Right lobe of liver (tissue), 6 donors: Measurements from ENCODE around the gene DCBLD2. TPM values are rescaled to one million over a fixed set of nuclear protein-coding genes. Genes with fewer than 3 reads are reported as not detected.
A peak's percentile ranks its signal among the peaks of the same experiment; 100 is the strongest.

Experiments
- ATAC-seq, 4 donors: fragments of 200-7000 bp; cut with Tn5 transposase; one replicate each; pipeline ENCODE4 v1.9.1; 2020; ENCODE audit warnings: mild to moderate bottlenecking in 4 of 4, moderate library complexity in 4 of 4
- DNase-seq, 3 donors: peaks; one replicate each; pipeline ENCODE4 v3.0.0-alpha.2; 2020
- H3K27ac ChIP-seq, 3 donors: fragments of 200-600 bp; one replicate each; pipeline ENCODE4 v1.8.0; 2022
- H3K27me3 ChIP-seq, 2 donors: fragments of 200-600 bp; one replicate each; pipeline ENCODE4 v1.8.0; 2022
- H3K36me3 ChIP-seq, 4 donors: fragments of 200-600 bp; sonication (generic) in 1 of 4; one replicate each; pipeline versions ENCODE4 v1.5.1 to v1.8.0; 2017 to 2022; ENCODE audit warnings: control low read depth in 1 of 4
- H3K4me1 ChIP-seq, 4 donors: fragments of 200-600 bp; sonication (generic) in 1 of 4; one replicate each; pipeline versions ENCODE4 v1.5.1 to v1.8.0; 2017 to 2022; ENCODE audit warnings: control low read depth in 1 of 4
- H3K4me3 ChIP-seq, 3 donors: fragments of 200-600 bp; one replicate each; pipeline ENCODE4 v1.8.0; 2022
- H3K9me3 ChIP-seq, 4 donors: fragments of 200-600 bp; sonication (generic) in 1 of 4; one replicate each; pipeline versions ENCODE4 v1.5.1 to v1.8.0; 2017 to 2022; ENCODE audit warnings: control low read depth in 1 of 4
- POLR2A ChIP-seq: fragments of 450-650 bp; IDR thresholded peaks from one replicate; pipeline ENCODE4 v1.6.1; 2017; ENCODE audit warnings: antibody characterized with exemption, mild to moderate bottlenecking
- WGBS: methylation state at CpG from one replicate; pipeline ENCODE4 v1.1.6; 2018; ENCODE audit warnings: low coverage, low lambda C conversion rate; ENCODE audit not compliant: insufficient coverage; ENCODE audit errors: missing lambda C conversion rate; 5-methylcytosine and 5-hydroxymethylcytosine counted together
- intact Hi-C, 2 donors: fragments of 100-400 bp; cut with DNase I; formaldehyde crosslinking; loops; one replicate each; pipeline versions ENCODE4 v1.11.2 to v1.14.1; 2022
- total RNA-seq, 6 experiments: library from RNA; depleted of rRNA in 2 of 6; stranded (reverse); fragments of >200 nt in 2 of 6; fragmentation: NEBNext Ultra II Directional in 3 of 6; extraction: Animal tissue kit (Norgen Biotek cat#: 25700) in 3 of 6; gene quantifications; one replicate each; pipeline versions ENCODE4 v1.1.0 to v1.2.4, GENCODE V29; 2016 to 2023
- TF ChIP-seq, protein P1 (sequence below), 4 donors: fragments of 200-600 bp in 3 of 4; fragments of 450-650 bp in 1 of 4; IDR thresholded peaks; one replicate each; pipeline versions ENCODE4 v1.5.1 to v1.8.0; 2016 to 2022; ENCODE audit warnings: antibody characterized with exemption in 4 of 4, mild to moderate bottlenecking in 2 of 4
- donor health status: DM: no; HTN: yes; CAD: no.
- donor health status: DM: no; HTN: no; CAD: no.
- donor health status: DM: no; HTN: no; CAD: no.
- donor health status: DM: no; HTN: yes; CAD: no.
- donor health status: DM: no; HTN: yes; CAD: no.

The DCBLD2 gene
- total RNA-seq, 6 experiments from 2014 or later = 8.1 to 11.3 (median 10.6) TPM

DNA sequence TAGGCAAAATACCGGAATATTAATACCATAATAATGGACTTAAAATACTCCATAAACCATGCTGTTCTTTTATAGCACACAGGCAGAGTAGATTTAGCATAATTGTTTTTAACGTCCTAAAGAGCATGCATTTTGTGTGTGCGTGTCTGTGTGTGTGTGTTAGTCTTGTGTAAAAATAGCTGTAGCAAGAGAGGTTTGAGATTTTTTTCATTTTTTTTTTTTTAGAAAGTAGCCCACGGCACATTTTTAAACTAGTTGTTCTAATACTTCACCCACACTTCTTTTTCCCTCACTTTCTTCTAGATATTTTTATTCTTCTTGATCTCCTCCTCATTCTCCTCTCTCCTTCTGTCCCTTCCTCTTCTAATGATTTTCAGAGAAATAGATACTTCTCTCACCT, 145.9 kb downstream of the DCBLD2 start:
- peaks cover 0 to 30% (median 11%) of the 10 kb centered on the region in 4 donors for H3K4me1 ChIP-seq
- H3K9me3 ChIP-seq = no peaks in the 10 kb centered on the region
- TF ChIP-seq POLR2A = no peak
- TF ChIP-seq, protein P1, sequence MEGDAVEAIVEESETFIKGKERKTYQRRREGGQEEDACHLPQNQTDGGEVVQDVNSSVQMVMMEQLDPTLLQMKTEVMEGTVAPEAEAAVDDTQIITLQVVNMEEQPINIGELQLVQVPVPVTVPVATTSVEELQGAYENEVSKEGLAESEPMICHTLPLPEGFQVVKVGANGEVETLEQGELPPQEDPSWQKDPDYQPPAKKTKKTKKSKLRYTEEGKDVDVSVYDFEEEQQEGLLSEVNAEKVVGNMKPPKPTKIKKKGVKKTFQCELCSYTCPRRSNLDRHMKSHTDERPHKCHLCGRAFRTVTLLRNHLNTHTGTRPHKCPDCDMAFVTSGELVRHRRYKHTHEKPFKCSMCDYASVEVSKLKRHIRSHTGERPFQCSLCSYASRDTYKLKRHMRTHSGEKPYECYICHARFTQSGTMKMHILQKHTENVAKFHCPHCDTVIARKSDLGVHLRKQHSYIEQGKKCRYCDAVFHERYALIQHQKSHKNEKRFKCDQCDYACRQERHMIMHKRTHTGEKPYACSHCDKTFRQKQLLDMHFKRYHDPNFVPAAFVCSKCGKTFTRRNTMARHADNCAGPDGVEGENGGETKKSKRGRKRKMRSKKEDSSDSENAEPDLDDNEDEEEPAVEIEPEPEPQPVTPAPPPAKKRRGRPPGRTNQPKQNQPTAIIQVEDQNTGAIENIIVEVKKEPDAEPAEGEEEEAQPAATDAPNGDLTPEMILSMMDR (IDR thresholded peaks at IDR 0.05) = no peak
- no peaks in the 10 kb centered on the region for H3K36me3 ChIP-seq
- ATAC-seq = no peak
- 73% methylated on average over 4 of the region's 4 CpGs for WGBS
- H3K27ac ChIP-seq = no peak overlapping the region
- no peak for DNase-seq
- intact Hi-C loops = no loop called here
- no peaks in the 10 kb centered on the region for H3K27me3 ChIP-seq
- no peak overlapping the region for H3K4me3 ChIP-seq

DNA sequence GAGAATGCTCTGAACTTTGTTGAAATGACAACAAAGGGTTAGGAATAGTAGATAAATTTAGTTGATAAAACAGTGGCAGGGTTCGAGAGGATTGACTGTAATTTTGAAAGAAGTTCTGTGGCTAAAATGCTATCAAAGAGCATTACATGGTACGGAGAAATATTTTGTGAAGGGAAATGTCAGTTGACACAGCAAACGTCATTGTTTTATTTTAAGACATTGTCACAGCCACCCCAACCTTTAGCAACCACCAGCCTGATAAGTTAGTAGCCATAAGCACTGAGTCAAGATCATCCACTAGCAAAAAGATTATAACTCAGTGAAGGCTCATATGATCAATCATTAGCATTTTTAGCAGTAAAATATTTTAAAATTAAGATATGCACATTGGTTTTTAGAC, 147.0 kb downstream of the DCBLD2 start:
- no peak for DNase-seq
- intact Hi-C loops = no loop called here
- no peak overlapping the region for H3K27ac ChIP-seq
- H3K9me3 ChIP-seq = no peaks in the 10 kb centered on the region
- peaks cover 0 to 27% (median 11%) of the 10 kb centered on the region in 4 donors for H3K4me1 ChIP-seq
- no peak overlapping the region for H3K4me3 ChIP-seq
- 46% methylated on average over 3 of the region's 3 CpGs for WGBS
- no peaks in the 10 kb centered on the region for H3K27me3 ChIP-seq
- TF ChIP-seq, protein P1 (IDR thresholded peaks at IDR 0.05) = no peak
- no peak for TF ChIP-seq POLR2A
- no peaks in the 10 kb centered on the region for H3K36me3 ChIP-seq
- no peak for ATAC-seq

DNA sequence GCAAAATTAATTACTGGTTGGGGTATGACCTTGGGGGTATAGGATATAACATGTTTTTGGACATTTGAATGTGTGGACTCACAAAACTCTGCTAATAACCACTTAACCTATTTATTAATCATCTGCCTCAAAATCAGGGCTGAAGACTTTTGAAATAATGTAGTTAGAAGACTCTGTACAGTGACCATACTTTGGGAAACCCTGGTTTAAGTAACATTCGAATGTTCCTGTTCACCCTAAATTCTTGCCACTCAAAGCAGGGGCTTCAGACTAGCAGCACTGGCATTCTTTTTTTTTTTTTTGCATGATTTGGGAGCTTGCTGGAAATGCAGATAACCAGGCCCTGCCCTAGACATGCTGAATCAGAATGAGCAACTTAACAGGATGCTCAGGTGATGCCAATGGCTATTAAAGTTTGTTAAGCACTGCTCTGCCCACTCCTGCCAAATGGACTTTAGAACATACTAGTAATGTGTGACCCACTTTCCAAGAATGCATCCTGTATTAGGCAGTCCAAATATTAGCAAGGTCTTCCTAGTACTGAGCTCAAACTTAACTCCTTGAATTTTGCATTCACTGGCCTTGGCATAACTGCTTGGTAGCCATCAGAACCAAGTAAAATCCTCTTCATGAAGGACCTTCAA, 151.1 kb downstream of the DCBLD2 start:
- H3K4me3 ChIP-seq = no peak overlapping the region
- ATAC-seq = peak; percentile 98 to 99 (median 98)
- peak overlapping the region in 2 of 3 donors; percentile 7 to 60 for H3K27ac ChIP-seq
- peaks cover 0 to 15% (median 7%) of the 10 kb centered on the region in 4 donors for H3K4me1 ChIP-seq
- WGBS = 60% methylated on average over 1 of the region's 1 CpG
- no peaks in the 10 kb centered on the region for H3K9me3 ChIP-seq
- H3K36me3 ChIP-seq = no peaks in the 10 kb centered on the region
- TF ChIP-seq POLR2A = peak; percentile 9
- TF ChIP-seq, protein P1 (IDR thresholded peaks at IDR 0.05) = no peak
- intact Hi-C loops = no loop called here
- no peak for DNase-seq
- H3K27me3 ChIP-seq = no peaks in the 10 kb centered on the region

DNA sequence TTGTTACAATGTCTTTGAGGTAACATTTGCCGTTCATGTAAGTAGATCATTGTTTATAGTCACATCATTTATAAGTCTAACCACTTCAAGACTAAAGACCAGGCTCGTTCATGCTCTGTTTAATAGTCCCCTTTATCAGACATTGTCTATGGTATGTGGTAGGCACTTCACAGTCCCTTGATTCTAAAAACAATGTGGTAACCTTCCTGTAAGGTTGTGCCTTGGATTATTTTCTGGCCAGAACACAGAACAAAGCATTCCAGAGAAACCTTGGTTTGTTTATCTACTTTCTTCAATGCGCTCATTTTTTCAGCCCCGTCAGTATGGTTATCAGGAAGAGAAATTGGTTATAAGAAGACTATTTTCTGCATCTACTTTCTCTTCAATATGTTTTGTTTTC, 154.6 kb downstream of the DCBLD2 start:
- no peaks in the 10 kb centered on the region for H3K9me3 ChIP-seq
- H3K27ac ChIP-seq = no peak overlapping the region
- peaks cover 0 to 25% (median 11%) of the 10 kb centered on the region in 4 donors for H3K4me1 ChIP-seq
- ATAC-seq (no peak), DNase-seq (no peak)
- intact Hi-C loops = no loop called here
- 78% methylated on average over 4 of the region's 4 CpGs for WGBS
- TF ChIP-seq, protein P1 (IDR thresholded peaks at IDR 0.05) = no peak
- no peak for TF ChIP-seq POLR2A
- H3K27me3 ChIP-seq = no peaks in the 10 kb centered on the region
- no peak overlapping the region for H3K4me3 ChIP-seq
- no peaks in the 10 kb centered on the region for H3K36me3 ChIP-seq
